Liver (tissue), 9 donors: ENCODE measurements around the gene SLC47A2. TPM values are rescaled to one million over a fixed set of nuclear protein-coding genes. Genes with fewer than 3 reads are reported as not detected.
A peak's percentile ranks its signal among the peaks of the same experiment; 100 is the strongest.
"Not testable (repeated sequence)": the region's sequence is repeated elsewhere in the genome, so short reads cannot be mapped to it uniquely, and the experiment has no call there.

Experiments used
- DNase-seq: peaks from one replicate; pipeline ENCODE4 v3.0.0-alpha.2; 2017; ENCODE audit warnings: low spot score
- H3K27ac ChIP-seq, 2 donors: one replicate each; pipeline ENCODE4 v1.7.0; 2013; ENCODE audit warnings: inconsistent platforms in 2 of 2, low read length in 2 of 2, control low read depth in 1 of 2, low read depth in 1 of 2, mild to moderate bottlenecking in 1 of 2
- H3K27me3 ChIP-seq, 4 donors: one replicate each; pipeline versions ENCODE4 v1.6.1 to v1.7.0; 2013; ENCODE audit warnings: low read length in 3 of 4, inconsistent platforms in 1 of 4, mild to moderate bottlenecking in 1 of 4, moderate library complexity in 1 of 4; ENCODE audit not compliant: control insufficient read depth in 4 of 4, insufficient read depth in 4 of 4
- H3K36me3 ChIP-seq, 4 donors: one replicate each; pipeline versions ENCODE4 v1.6.1 to v1.7.0; 2013; ENCODE audit warnings: low read length in 3 of 4, mild to moderate bottlenecking in 3 of 4, low read depth in 1 of 4, moderate library complexity in 1 of 4; ENCODE audit not compliant: control insufficient read depth in 4 of 4, insufficient read depth in 3 of 4
- H3K4me1 ChIP-seq, 4 donors: one replicate each; pipeline versions ENCODE4 v1.6.1 to v1.7.0; 2013; ENCODE audit warnings: low read length in 3 of 4, mild to moderate bottlenecking in 3 of 4, moderate library complexity in 1 of 4; ENCODE audit not compliant: control insufficient read depth in 4 of 4, insufficient read depth in 4 of 4
- H3K4me3 ChIP-seq, 3 donors: one replicate each; pipeline versions ENCODE4 v1.6.1 to v1.7.0; 2013; ENCODE audit warnings: low read length in 3 of 3, control low read depth in 1 of 3, low read depth in 1 of 3, mild to moderate bottlenecking in 1 of 3
- H3K9ac ChIP-seq, 2 donors: one replicate each; pipeline ENCODE4 v1.7.0; 2013; ENCODE audit warnings: low read length in 2 of 2, mild to moderate bottlenecking in 2 of 2, moderate library complexity in 2 of 2, control low read depth in 1 of 2, low read depth in 1 of 2
- H3K9me3 ChIP-seq, 4 donors: one replicate each; pipeline versions ENCODE4 v1.6.1 to v1.7.0; 2013; ENCODE audit warnings: low read length in 3 of 4; ENCODE audit not compliant: control insufficient read depth in 4 of 4
- ATF3 ChIP-seq: IDR thresholded peaks from 2 replicates; pipeline ENCODE4 v1.6.1; 2016; ENCODE audit warnings: antibody characterized with exemption
- FOXA1 ChIP-seq: IDR thresholded peaks from 2 replicates; pipeline ENCODE4 v1.6.1; 2016; ENCODE audit warnings: antibody characterized with exemption
- FOXA2 ChIP-seq: IDR thresholded peaks from 2 replicates; pipeline ENCODE4 v1.6.1; 2016; ENCODE audit warnings: antibody characterized with exemption
- GABPA ChIP-seq, 2 donors: IDR thresholded peaks in 1 of 2; conservative IDR thresholded peaks in 1 of 2; 2 replicates each; pipeline ENCODE4 v1.6.1; 2016; ENCODE audit warnings: antibody characterized with exemption in 2 of 2, mild to moderate bottlenecking in 1 of 2, moderate library complexity in 1 of 2
- HNF4A ChIP-seq, 2 donors: conservative IDR thresholded peaks; 2 replicates each; pipeline ENCODE4 v1.6.1; 2016; ENCODE audit warnings: antibody characterized with exemption in 2 of 2, mild to moderate bottlenecking in 2 of 2
- JUND ChIP-seq, 2 donors: IDR thresholded peaks; 2 replicates each; pipeline ENCODE4 v1.6.1; 2016; ENCODE audit warnings: antibody characterized with exemption in 2 of 2
- MAX ChIP-seq: IDR thresholded peaks from 2 replicates; pipeline ENCODE4 v1.6.1; 2016; ENCODE audit warnings: antibody characterized with exemption
- NR2F2 ChIP-seq: IDR thresholded peaks from 2 replicates; pipeline ENCODE4 v1.6.1; 2016; ENCODE audit warnings: antibody characterized with exemption
- RAD21 ChIP-seq, 2 donors: IDR thresholded peaks; 2 replicates each; pipeline ENCODE4 v1.6.1; 2016; ENCODE audit warnings: antibody characterized with exemption in 2 of 2, mild to moderate bottlenecking in 2 of 2
- RXRA ChIP-seq, 2 donors: IDR thresholded peaks; 2 replicates each; pipeline ENCODE4 v1.6.1; 2017 to 2018; ENCODE audit warnings: antibody characterized with exemption in 2 of 2, mild to moderate bottlenecking in 1 of 2
- SP1 ChIP-seq: IDR thresholded peaks from 2 replicates; pipeline ENCODE4 v1.6.1; 2018; ENCODE audit warnings: antibody characterized with exemption, mild to moderate bottlenecking
- TAF1 ChIP-seq: conservative IDR thresholded peaks from 2 replicates; pipeline ENCODE4 v1.6.1; 2016; ENCODE audit warnings: antibody characterized with exemption, mild to moderate bottlenecking
- YY1 ChIP-seq: IDR thresholded peaks from 2 replicates; pipeline ENCODE4 v1.6.1; 2016; ENCODE audit warnings: antibody characterized with exemption, mild to moderate bottlenecking
- ZBTB33 ChIP-seq: IDR thresholded peaks from 2 replicates; pipeline ENCODE4 v1.6.1; 2016; ENCODE audit warnings: antibody characterized with exemption
- WGBS: extraction: QIAGEN DNeasy Blood & Tissue Kit; methylation state at CpG from one replicate; pipeline ENCODE4 v1.1.7; 2013; 5-methylcytosine and 5-hydroxymethylcytosine counted together
- polyA plus RNA-seq, 2 donors: library from polyadenylated mRNA; stranded (reverse) in 1 of 2; unstranded in 1 of 2; fragments of 200-250 nt in 1 of 2; fragments of >200 nt in 1 of 2; fragmentation: Nextera tagmentation in 1 of 2; extraction: Ambion mirVana in 1 of 2; gene quantifications; one replicate each; pipeline versions ENCODE4 v1.2.1 to v1.2.3, GENCODE V29; 2013 to 2015
- total RNA-seq, 2 donors: library from RNA; depleted of rRNA; stranded (reverse); fragments of >200 nt; gene quantifications; one replicate each; pipeline ENCODE4 v1.2.3, GENCODE V29; 2014
- donor health status: healthy.
- donor health status: healthy.
- donor health status: healthy.
- donor health status: healthy.
- donor health status: healthy.

The SLC47A2 gene
- total and polyA plus RNA-seq, 4 donors = 0.08 TPM; not detected in 3

DNA sequence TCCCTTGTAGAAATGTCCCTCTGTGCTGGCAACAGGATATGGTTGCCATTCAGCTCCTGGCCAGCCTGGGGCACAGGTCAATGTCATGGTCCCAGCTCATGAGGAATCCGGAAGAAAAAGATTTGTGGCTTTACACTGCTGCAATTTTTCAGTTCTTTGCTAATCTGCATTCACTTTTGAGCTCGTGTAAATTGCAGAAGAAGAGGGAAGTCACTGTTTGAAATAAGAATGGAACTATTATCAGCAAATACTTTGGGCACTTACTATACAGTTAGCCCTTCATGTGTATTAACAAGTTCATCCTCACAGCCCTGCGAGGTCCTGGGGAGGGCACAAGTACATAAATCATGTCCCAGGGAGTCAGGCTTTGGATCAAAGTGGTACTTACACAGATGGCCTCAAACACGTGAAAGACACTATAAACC is 14.2 kb downstream of the SLC47A2 start (continued):
- no peak for TF ChIP-seq ZBTB33
- TF ChIP-seq FOXA1 = no peak
- TF ChIP-seq YY1 = no peak
- TF ChIP-seq ATF3 = no peak
- TF ChIP-seq MAX = no peak
- TF ChIP-seq RXRA (IDR thresholded peaks at IDR 0.05) = no peak
- TF ChIP-seq GABPA (IDR thresholded peaks at IDR 0.05 in 1 of 2, conservative IDR thresholded peaks at IDR 0.05 in 1 of 2) = no peak
- TF ChIP-seq HNF4A (conservative IDR thresholded peaks at IDR 0.05) = no peak
- TF ChIP-seq TAF1 = no peak
- TF ChIP-seq RAD21 (IDR thresholded peaks at IDR 0.05) = no peak

GRCh38 chr17:19686400-19687090 is 29.8 kb downstream of the SLC47A2 start:
- peak overlapping the region in 1 of 2 donors; percentile 30 for H3K27ac ChIP-seq
- peaks cover 1 to 6% (median 4%) of the 10 kb centered on the region in 4 donors for H3K4me1 ChIP-seq
- no peaks in the 10 kb centered on the region for H3K9me3 ChIP-seq
- 82% methylated on average over 2 of the region's 2 CpGs for WGBS
- no peak for DNase-seq
- H3K4me3 ChIP-seq = no peak overlapping the region
- H3K9ac ChIP-seq = no peak overlapping the region
- H3K27me3 ChIP-seq = no peaks in the 10 kb centered on the region
- TF ChIP-seq NR2F2 = no peak
- peak; percentile 70 for TF ChIP-seq FOXA1
- TF ChIP-seq RXRA (IDR thresholded peaks at IDR 0.05) = peak; percentile 58 to 62
- peak; percentile 26 for TF ChIP-seq SP1
- peak in 1 of 2 donors; percentile 26 for TF ChIP-seq RAD21 (IDR thresholded peaks at IDR 0.05)
- TF ChIP-seq JUND (IDR thresholded peaks at IDR 0.05) = no peak
- peak; percentile 83 for TF ChIP-seq FOXA2
- peak; percentile 67 to 75 for TF ChIP-seq HNF4A (conservative IDR thresholded peaks at IDR 0.05)
- no peaks in the 10 kb centered on the region for H3K36me3 ChIP-seq

DNA sequence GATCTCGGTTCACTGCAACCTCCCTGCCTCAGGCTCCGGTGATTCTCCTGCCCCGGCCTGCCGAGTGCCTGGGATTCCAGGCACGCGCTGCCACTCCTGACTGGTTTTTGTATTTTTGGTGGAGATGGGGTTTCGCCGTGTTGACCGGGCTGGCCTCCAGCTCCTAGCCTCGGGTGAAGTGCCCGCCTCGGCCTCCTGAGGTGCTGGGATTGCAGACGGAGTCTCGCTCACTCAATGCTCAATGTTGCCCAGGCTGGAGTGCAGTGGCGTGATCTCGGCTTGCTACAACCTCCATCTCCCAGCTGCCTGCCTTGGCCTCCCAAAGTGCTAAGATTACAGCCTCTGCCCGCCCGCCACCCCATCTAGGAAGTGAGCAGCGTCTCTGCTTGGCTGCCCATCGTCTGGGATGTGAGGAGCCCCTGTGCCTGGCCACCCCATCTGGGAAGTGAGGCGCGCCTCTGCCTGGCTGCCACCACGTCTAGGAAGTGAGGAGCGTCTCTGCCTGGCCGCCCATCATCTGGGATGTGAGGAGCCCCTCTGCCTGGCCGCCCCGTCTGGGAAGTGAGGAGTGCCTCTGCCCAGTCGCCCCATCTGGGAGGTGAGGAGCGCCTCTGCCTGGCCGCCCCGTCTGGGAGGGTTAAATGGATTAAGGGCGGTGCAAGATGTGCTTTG is 31.3 kb downstream of the SLC47A2 start:
- not testable (repeated sequence) for H3K27me3 ChIP-seq, H3K36me3 ChIP-seq, H3K27ac ChIP-seq, H3K9me3 ChIP-seq, H3K4me1 ChIP-seq, DNase-seq, H3K9ac ChIP-seq, H3K4me3 ChIP-seq
- WGBS = 94% methylated on average over 31 of the region's 32 CpGs
